ENCODE data around the gene OR56B4. TPM values are rescaled to one million over a fixed set of nuclear protein-coding genes. Genes with fewer than 3 reads are reported as not detected.
"Not testable (repeated sequence)": the region's sequence is repeated elsewhere in the genome, so short reads cannot be mapped to it uniquely, and the experiment has no call there.

Gene OR56B4
- total RNA-seq, 1 experiment from 2014 or later, result not detected

DNA sequence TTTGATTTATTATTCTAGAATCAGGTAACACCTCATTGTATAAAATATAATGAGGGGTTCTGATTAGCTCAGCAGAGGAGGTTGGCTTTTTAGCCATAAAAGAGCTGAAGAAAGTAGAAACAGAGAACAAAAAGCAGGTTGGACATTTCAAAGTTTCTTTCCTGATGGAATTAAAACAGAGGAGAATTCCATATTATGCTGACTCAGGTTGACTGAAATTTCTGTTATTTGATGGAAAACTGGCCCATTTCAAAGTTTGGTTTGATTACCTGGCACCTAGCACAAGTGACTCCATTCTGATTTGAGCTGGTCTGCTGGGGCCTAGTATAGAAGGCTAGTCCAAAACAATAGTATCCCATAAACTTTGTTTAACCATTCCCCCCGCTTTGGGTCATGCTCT, 24.9 kb downstream of the OR56B4 start:
- H3K27me3 ChIP-seq (ENCODE audit: control insufficient read depth, insufficient read depth, low read length), result peaks cover 8% of the 10 kb centered on the region
- CTCF ChIA-PET, result no interaction called here

DNA sequence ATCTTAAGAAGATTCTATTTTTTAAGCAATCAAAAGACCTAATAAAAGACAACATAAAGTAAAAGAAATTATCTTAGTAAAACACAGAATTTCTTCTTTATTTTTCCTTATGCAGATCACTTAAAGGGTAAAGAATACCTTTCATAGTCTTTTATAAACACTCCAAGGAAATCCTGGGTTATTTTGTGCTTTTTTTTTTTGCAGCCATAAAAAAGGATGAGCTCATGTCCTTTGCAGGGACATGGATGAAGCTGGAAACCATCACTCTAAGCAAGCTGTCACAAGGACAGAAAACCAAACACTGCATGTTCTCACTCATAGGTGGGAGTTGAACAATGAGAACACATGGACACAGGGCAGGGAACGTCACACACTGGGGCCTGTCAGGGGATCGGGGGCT, 28.5 kb downstream of the OR56B4 start:
- POLR2A ChIA-PET; ATAC-seq; H3K36me3 ChIP-seq (ENCODE audit: control insufficient read depth, insufficient read depth, low read length); H3K27ac ChIP-seq (ENCODE audit: low read length); H3K9me3 ChIP-seq (ENCODE audit: control insufficient read depth, insufficient read depth, low read depth, low read length); BruUV-seq (replicated peaks); in situ Hi-C loops (cut with HindIII; ENCODE audit: low pct_unique_long_range_greater_than_20kb, low sequenced_read_pairs); intact Hi-C loops (cut with micrococcal nuclease; ENCODE audit: unreplicated experiment); H3K4me3 ChIP-seq (ENCODE audit: low read depth in 2 of 2, low read length in 2 of 2); CTCF ChIA-PET; H3K4me1 ChIP-seq (ENCODE audit: control insufficient read depth, insufficient read depth, low read length); DNase-seq (ENCODE audit: low read depth, low spot score): not testable (repeated sequence)
- H3K27me3 ChIP-seq (ENCODE audit: control insufficient read depth, insufficient read depth, low read length), result peaks cover 12% of the 10 kb centered on the region

More for the DNA sequence above, 24.9 kb downstream of the OR56B4 start:
- intact Hi-C loops (cut with micrococcal nuclease; ENCODE audit: unreplicated experiment), result no loop called here
- H3K4me3 ChIP-seq (ENCODE audit: low read depth in 2 of 2, low read length in 2 of 2), result no peak overlapping the region
- H3K9me3 ChIP-seq (ENCODE audit: control insufficient read depth, insufficient read depth, low read depth, low read length), result no peaks in the 10 kb centered on the region
- H3K27ac ChIP-seq (ENCODE audit: low read length), result no peak overlapping the region
- in situ Hi-C loops (cut with HindIII; ENCODE audit: low pct_unique_long_range_greater_than_20kb, low sequenced_read_pairs), result no loop called here
- H3K4me1 ChIP-seq (ENCODE audit: control insufficient read depth, insufficient read depth, low read length), result no peaks in the 10 kb centered on the region
- BruUV-seq (replicated peaks), result no TSS peak
- DNase-seq (ENCODE audit: low read depth, low spot score) (no peak), ATAC-seq (no peak)
- TF ChIP-seq, protein P1, sequence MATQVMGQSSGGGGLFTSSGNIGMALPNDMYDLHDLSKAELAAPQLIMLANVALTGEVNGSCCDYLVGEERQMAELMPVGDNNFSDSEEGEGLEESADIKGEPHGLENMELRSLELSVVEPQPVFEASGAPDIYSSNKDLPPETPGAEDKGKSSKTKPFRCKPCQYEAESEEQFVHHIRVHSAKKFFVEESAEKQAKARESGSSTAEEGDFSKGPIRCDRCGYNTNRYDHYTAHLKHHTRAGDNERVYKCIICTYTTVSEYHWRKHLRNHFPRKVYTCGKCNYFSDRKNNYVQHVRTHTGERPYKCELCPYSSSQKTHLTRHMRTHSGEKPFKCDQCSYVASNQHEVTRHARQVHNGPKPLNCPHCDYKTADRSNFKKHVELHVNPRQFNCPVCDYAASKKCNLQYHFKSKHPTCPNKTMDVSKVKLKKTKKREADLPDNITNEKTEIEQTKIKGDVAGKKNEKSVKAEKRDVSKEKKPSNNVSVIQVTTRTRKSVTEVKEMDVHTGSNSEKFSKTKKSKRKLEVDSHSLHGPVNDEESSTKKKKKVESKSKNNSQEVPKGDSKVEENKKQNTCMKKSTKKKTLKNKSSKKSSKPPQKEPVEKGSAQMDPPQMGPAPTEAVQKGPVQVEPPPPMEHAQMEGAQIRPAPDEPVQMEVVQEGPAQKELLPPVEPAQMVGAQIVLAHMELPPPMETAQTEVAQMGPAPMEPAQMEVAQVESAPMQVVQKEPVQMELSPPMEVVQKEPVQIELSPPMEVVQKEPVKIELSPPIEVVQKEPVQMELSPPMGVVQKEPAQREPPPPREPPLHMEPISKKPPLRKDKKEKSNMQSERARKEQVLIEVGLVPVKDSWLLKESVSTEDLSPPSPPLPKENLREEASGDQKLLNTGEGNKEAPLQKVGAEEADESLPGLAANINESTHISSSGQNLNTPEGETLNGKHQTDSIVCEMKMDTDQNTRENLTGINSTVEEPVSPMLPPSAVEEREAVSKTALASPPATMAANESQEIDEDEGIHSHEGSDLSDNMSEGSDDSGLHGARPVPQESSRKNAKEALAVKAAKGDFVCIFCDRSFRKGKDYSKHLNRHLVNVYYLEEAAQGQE (IDR thresholded peaks at IDR 0.05; ENCODE audit: insufficient read depth in 1 of 2, low read depth in 2 of 2, low read length in 1 of 2), result no peak
- no peak for TF ChIP-seq SIN3A (IDR thresholded peaks at IDR 0.05; ENCODE audit: borderline replicate concordance, insufficient read depth, low read depth, low read length)
- POLR2A ChIA-PET, result no interaction called here
- H3K36me3 ChIP-seq (ENCODE audit: control insufficient read depth, insufficient read depth, low read length), result no peaks in the 10 kb centered on the region

DNA sequence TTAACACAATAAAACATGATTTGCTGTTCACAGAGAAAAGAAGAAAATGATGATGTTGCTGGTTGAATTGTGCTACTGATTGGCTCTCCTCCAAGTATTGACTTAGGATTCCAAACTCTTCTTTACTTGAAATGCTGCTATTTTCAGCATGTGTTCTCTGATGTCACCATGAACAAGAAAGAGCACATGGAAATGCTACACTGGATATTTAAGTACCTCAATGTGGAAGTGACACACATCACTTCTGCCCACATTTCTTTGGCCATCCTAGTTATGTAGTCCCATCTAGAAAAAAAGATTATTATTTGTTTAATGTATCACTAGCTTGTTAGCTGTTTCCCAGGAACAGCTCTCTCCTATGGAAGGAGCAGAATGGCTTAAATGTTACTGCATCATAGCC, 35.5 kb downstream of the OR56B4 start:
- DNase-seq (ENCODE audit: low read depth, low spot score), result no peak
- intact Hi-C loops (cut with micrococcal nuclease; ENCODE audit: unreplicated experiment), result no loop called here
- in situ Hi-C loops (cut with HindIII; ENCODE audit: low pct_unique_long_range_greater_than_20kb, low sequenced_read_pairs), result no loop called here
- ChIA-PET CTCF (no interaction called here), POLR2A (no interaction called here)
- no peak for TF ChIP-seq SIN3A (IDR thresholded peaks at IDR 0.05; ENCODE audit: borderline replicate concordance, insufficient read depth, low read depth, low read length)
- TF ChIP-seq, protein P2, sequence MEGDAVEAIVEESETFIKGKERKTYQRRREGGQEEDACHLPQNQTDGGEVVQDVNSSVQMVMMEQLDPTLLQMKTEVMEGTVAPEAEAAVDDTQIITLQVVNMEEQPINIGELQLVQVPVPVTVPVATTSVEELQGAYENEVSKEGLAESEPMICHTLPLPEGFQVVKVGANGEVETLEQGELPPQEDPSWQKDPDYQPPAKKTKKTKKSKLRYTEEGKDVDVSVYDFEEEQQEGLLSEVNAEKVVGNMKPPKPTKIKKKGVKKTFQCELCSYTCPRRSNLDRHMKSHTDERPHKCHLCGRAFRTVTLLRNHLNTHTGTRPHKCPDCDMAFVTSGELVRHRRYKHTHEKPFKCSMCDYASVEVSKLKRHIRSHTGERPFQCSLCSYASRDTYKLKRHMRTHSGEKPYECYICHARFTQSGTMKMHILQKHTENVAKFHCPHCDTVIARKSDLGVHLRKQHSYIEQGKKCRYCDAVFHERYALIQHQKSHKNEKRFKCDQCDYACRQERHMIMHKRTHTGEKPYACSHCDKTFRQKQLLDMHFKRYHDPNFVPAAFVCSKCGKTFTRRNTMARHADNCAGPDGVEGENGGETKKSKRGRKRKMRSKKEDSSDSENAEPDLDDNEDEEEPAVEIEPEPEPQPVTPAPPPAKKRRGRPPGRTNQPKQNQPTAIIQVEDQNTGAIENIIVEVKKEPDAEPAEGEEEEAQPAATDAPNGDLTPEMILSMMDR (IDR thresholded peaks at IDR 0.05), result no peak
- no peak for TF ChIP-seq TCF7L2 (IDR thresholded peaks at IDR 0.05; ENCODE audit: low read depth, low read length)
- TF ChIP-seq, protein P1 (IDR thresholded peaks at IDR 0.05; ENCODE audit: insufficient read depth in 1 of 2, low read depth in 2 of 2, low read length in 1 of 2), result no peak
- TF ChIP-seq POLR2AphosphoS5 (IDR thresholded peaks at IDR 0.05; ENCODE audit: low read depth, low read length), result no peak
- Histone ChIP-seq H3K4me1 (ENCODE audit: control insufficient read depth, insufficient read depth, low read length) (no peaks in the 10 kb centered on the region), H3K9me3 (ENCODE audit: control insufficient read depth, insufficient read depth, low read depth, low read length) (no peaks in the 10 kb centered on the region), H3K27ac (ENCODE audit: low read length) (no peak overlapping the region), H3K27me3 (ENCODE audit: control insufficient read depth, insufficient read depth, low read length) (peaks cover 16% of the 10 kb centered on the region), H3K36me3 (ENCODE audit: control insufficient read depth, insufficient read depth, low read length) (no peaks in the 10 kb centered on the region), H3K4me3 (ENCODE audit: low read depth in 2 of 2, low read length in 2 of 2) (no peak overlapping the region)
- BruUV-seq (replicated peaks), result no TSS peak
- no peak for ATAC-seq

DNA sequence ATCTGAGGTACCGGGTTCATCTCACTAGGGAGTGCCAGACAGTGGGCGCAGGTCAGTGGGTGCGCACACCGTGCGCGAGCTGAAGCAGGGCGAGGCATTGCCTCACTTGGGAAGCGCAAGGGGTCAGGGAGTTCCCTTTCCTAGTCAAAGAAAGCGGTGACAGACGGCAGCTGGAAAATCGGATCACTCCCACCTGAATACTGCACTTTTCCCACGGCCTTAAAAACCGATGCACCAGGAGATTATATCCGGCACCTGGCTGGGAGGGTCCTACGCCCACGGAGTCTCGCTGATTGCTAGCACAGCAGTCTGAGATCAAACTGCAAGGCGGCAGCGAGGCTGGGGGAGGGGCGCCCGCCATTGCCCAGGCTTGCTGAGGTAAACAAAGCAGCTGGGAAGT, 36.3 kb downstream of the OR56B4 start:
- DNase-seq (ENCODE audit: low read depth, low spot score); ATAC-seq; POLR2A ChIA-PET; in situ Hi-C loops (cut with HindIII; ENCODE audit: low pct_unique_long_range_greater_than_20kb, low sequenced_read_pairs); H3K4me1 ChIP-seq (ENCODE audit: control insufficient read depth, insufficient read depth, low read length); CTCF ChIA-PET; H3K9me3 ChIP-seq (ENCODE audit: control insufficient read depth, insufficient read depth, low read depth, low read length); H3K27ac ChIP-seq (ENCODE audit: low read length); H3K4me3 ChIP-seq (ENCODE audit: low read depth in 2 of 2, low read length in 2 of 2); H3K36me3 ChIP-seq (ENCODE audit: control insufficient read depth, insufficient read depth, low read length); intact Hi-C loops (cut with micrococcal nuclease; ENCODE audit: unreplicated experiment); BruUV-seq (replicated peaks): not testable (repeated sequence)
- H3K27me3 ChIP-seq (ENCODE audit: control insufficient read depth, insufficient read depth, low read length), result peaks cover 16% of the 10 kb centered on the region
